A673 (cell line): ENCODE results near the gene POLE2. TPM values are rescaled to one million over a fixed set of nuclear protein-coding genes. Genes with fewer than 3 reads are reported as not detected.
"Not testable (repeated sequence)": the region's sequence is repeated elsewhere in the genome, so short reads cannot be mapped to it uniquely, and the experiment has no call there.

ENCODE experiments used
- Bru-seq: library from RNA; stranded (reverse); fragments of 400-500 nt; gene quantifications from one replicate; lab custom pipeline; 2021; lab: Mats Ljungman, UMichigan
- BruChase-seq, 2 experiments: library from RNA; stranded (reverse); fragments of 400-500 nt; gene quantifications; one replicate each; lab custom pipeline; 2021; lab: Mats Ljungman, UMichigan
- BruUV-seq: library from RNA; stranded (reverse); fragments of 400-500 nt; replicated peaks from 2 replicates; lab custom pipeline; 2021; lab: Mats Ljungman, UMichigan
- CTCF ChIA-PET: fragments of 300-600 bp; sonication (Branson Sonifier 250); formaldehyde crosslinking; loops from one replicate; lab custom pipeline; 2022; ENCODE audit warnings: antibody characterized with exemption; lab: Charles Lee
- POLR2A ChIA-PET: fragments of 300-600 bp; sonication (Branson Sonifier 250); formaldehyde crosslinking; loops from one replicate; lab custom pipeline; 2022; ENCODE audit warnings: antibody characterized with exemption; ENCODE audit not compliant: low non-redundant PET; lab: Charles Lee
- DNase-seq: peaks from one replicate; pipeline ENCODE4 v3.0.0-alpha.2; 2015; ENCODE audit warnings: low spot score
- H3K27ac ChIP-seq: fragments of 200-600 bp; sonication (generic); 2 replicates; pipeline ENCODE4 v1.5.1; 2016; ENCODE audit warnings: mixed run types, low read depth, mild to moderate bottlenecking, mixed read lengths, antibody characterized with exemption, low read length; ENCODE audit not compliant: poor library complexity, severe bottlenecking
- H3K27me3 ChIP-seq: fragments of 200-600 bp; sonication (generic); replicated peaks from 2 replicates; pipeline ENCODE4 v1.6.1; 2017; ENCODE audit warnings: mixed run types, low read depth, mild to moderate bottlenecking, mixed read lengths, antibody characterized with exemption, low read length; ENCODE audit not compliant: insufficient read depth, poor library complexity
- H3K36me3 ChIP-seq: fragments of 200-600 bp; sonication (generic); 2 replicates; pipeline ENCODE4 v1.6.1; 2016; ENCODE audit warnings: mixed run types, mild to moderate bottlenecking, mixed read lengths, antibody characterized with exemption, low read length; ENCODE audit not compliant: insufficient read depth, poor library complexity, severe bottlenecking
- H3K4me1 ChIP-seq: fragments of 200-600 bp; sonication (generic); 2 replicates; pipeline ENCODE4 v1.6.1; 2017; ENCODE audit warnings: mixed run types, mild to moderate bottlenecking, mixed read lengths, antibody characterized with exemption, low read length; ENCODE audit not compliant: insufficient read depth, poor library complexity, severe bottlenecking
- H3K4me3 ChIP-seq: fragments of 200-600 bp; sonication (generic); 2 replicates; pipeline ENCODE4 v1.5.1; 2016; ENCODE audit warnings: low read depth, mixed run types, mild to moderate bottlenecking, mixed read lengths, low read length; ENCODE audit not compliant: poor library complexity, severe bottlenecking
- H3K9me3 ChIP-seq: fragments of 200-600 bp; sonication (generic); 2 replicates; pipeline ENCODE4 v1.6.1; 2016; ENCODE audit warnings: mixed run types, low read depth, mild to moderate bottlenecking, mixed read lengths, antibody characterized with exemption, low read length; ENCODE audit not compliant: poor library complexity, severe bottlenecking
- CTCF ChIP-seq: fragments of 300-800, 200-600 bp; sonication (generic); conservative IDR thresholded peaks from 2 replicates; pipeline ENCODE4 v1.5.1; 2017; ENCODE audit warnings: low read depth, mild to moderate bottlenecking, antibody characterized with exemption, low read length, moderate library complexity, mixed read lengths
- EZH2 ChIP-seq: fragments of 200-600 bp; sonication (generic); IDR thresholded peaks from 2 replicates; pipeline ENCODE4 v1.6.1; 2017; ENCODE audit warnings: borderline replicate concordance, low read depth, mild to moderate bottlenecking, mixed read lengths, antibody characterized with exemption, low read length; ENCODE audit not compliant: poor library complexity, severe bottlenecking
- intact Hi-C: fragments of 100-400 bp; cut with micrococcal nuclease; formaldehyde crosslinking; loops from one replicate; pipeline ENCODE4 v1.10.0; 2022; ENCODE audit not compliant: unreplicated experiment
- long read RNA-seq: library from polyadenylated mRNA; stranded (forward); transcript quantifications from one replicate; pipeline ENCODE4 v2.0.0, GENCODE V29; 2022
- total RNA-seq: library from RNA; stranded (reverse); gene quantifications from 2 replicates; pipeline ENCODE4 v1.2.3, GENCODE V29; 2021

The POLE2 gene
- 39.5 and 42.1 TPM in 2 replicates for total RNA-seq
- Bru-seq, nascent RNA = percentile 85 among the genes with signal in this experiment
- percentile 87 among the genes with signal in this experiment for BruChase-seq, experiment 1, labeled RNA remaining after a 2-hour chase
- percentile 80 among the genes with signal in this experiment for BruChase-seq, experiment 2, labeled RNA remaining after a 6-hour chase
- long read RNA-seq, transcript POLE2-201 (19 exons, 1,776 nt) = major isoform, 20 of 42 reads
- long read RNA-seq, partial matches to known transcripts = 3 of 42 reads
- long read RNA-seq, other reads (novel, unspliced or antisense) = 15 of 42 reads

- BruUV-seq = TSS peak; percentile 69
- ChIA-PET CTCF (interaction anchor here (0.9 kb wide), 1 partner anchor 174 kb away, joined by 3 read pairs; no protein-coding TSS in a partner anchor), POLR2A (no interaction called here)
- Histone ChIP-seq H3K36me3 (peaks cover 4% of the 10 kb centered on the region), H3K27ac (peak within 1 kb of the TSS; percentile 87), H3K9me3 (no peaks in the 10 kb centered on the region), H3K4me1 (peaks cover 16% of the 10 kb centered on the region), H3K4me3 (peak within 1 kb of the TSS; percentile 73), H3K27me3 (no peaks in the 10 kb centered on the region)
- TF ChIP-seq CTCF = no peak
- no peak for TF ChIP-seq EZH2
- DNase-seq = peak; percentile 86
- intact Hi-C loops = loop anchor here (2.0 kb wide), 1 partner anchor 53 kb away; the partner anchor contains the start of gene DNAAF2
Measured at GRCh38 chr14:49687942-49688700, at the start of gene POLE2. POLE2 (minus strand) TSS chr14:49688214; CDS start chr14:49688203, 11 bp downstream.

GRCh38 chr14:49735669-49736068 is 47.7 kb upstream of the POLE2 start:
- intact Hi-C loops = not testable (repeated sequence)

GRCh38 chr14:49733836-49734235 is 45.8 kb upstream of the POLE2 start:
- Histone ChIP-seq H3K27ac (no peak overlapping the region), H3K36me3 (no peaks in the 10 kb centered on the region), H3K9me3 (no peaks in the 10 kb centered on the region), H3K4me1 (no peaks in the 10 kb centered on the region), H3K27me3 (no peaks in the 10 kb centered on the region), H3K4me3 (no peak overlapping the region)
- DNase-seq = no peak
- ChIA-PET CTCF (no interaction called here), POLR2A (no interaction called here)
- TF ChIP-seq EZH2 = no peak
- TF ChIP-seq CTCF = no peak
- BruUV-seq = no TSS peak
- intact Hi-C loops = no loop called here

More at GRCh38 chr14:49735669-49736068, 47.7 kb upstream of the POLE2 start:
- H3K9me3 ChIP-seq, DNase-seq, BruUV-seq, CTCF ChIA-PET, H3K36me3 ChIP-seq, POLR2A ChIA-PET, H3K4me3 ChIP-seq, H3K27me3 ChIP-seq, H3K4me1 ChIP-seq, H3K27ac ChIP-seq: not testable (repeated sequence)
